Dedifferentiated amniotic fluid mesenchymal stem cell (primary cell): ENCODE results near the gene SPN.
"Not testable (repeated sequence)": the region's sequence is repeated elsewhere in the genome, so short reads cannot be mapped to it uniquely, and the experiment has no call there.

Source experiments
- DNase-seq: peaks from one replicate; pipeline ENCODE4 v3.0.0-alpha.2; 2016; ENCODE audit errors: extremely low spot score

Gene SPN

DNA sequence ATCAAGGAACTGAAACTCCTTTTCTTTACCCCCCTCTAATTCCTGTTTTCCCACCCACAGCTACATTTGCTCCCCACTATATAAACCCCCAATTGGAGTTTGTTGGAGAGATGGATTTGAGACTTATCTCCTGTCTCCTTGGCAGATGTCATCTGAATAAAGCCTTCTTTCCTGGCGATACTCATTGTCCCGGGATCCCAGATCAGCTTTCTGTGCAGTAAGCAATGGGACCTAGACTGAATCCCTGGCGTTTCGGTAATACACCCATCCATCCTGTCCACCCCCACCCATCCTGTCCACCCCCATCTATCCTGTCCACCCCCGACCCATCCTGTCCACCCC, 38.1 kb downstream of the SPN start:
- no peak for DNase-seq

DNA sequence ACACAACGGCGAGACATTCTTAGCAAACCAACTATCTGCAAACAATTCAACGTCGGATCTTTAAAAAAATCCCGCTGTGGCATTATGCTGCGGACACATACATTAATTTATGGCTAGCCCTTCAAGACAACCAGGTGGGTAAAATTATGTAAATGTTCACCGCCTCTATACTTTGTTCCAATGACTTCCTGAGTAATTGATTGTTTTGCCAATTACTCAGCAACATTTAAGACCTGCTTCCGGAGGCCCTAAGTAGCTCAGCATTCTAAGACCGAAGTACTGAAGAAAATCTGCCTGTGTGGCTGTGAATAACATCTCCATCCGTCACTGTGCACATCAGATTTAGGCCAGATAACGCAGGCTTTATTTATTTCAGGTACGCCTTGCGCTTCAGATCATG, 39.2 kb downstream of the SPN start:
- DNase-seq = no peak

DNA sequence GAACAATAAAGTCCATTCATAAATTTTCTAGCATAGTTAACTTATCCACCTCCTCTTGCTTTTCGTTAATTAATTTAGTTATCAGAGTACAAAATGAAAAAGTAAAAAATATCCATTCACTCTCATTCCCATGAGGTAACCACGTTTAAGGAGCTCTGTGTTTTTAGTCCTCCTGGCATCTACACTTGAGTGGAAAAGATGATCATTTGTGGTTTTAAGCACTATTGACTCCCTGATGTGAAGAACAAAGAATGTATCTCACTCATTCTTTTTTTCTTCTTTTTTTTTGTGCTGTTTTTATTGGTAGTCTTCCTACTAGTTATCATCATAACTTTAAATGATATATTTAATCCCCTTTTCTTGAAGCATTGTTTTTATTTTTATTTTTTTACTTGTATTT, 42.0 kb downstream of the SPN start:
- DNase-seq = no peak

DNA sequence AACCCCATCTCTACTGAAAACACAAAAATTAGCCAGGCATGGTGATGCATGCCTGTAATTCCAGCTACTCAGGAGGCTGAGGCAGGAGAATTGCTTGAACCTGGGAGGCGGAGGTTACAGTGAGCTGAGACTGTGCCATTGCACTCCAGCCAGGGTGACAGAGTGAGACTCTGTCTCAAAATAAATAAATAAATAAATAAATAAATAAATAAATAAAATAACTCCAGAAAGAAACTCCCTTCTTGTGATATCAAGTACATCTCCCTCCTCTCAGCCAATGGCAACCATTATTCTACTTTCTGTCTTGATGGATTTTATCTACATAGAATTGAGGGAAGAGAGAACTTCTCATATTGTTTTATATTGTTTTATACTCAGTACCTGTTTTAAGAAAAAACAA, 44.1 kb downstream of the SPN start:
- not testable (repeated sequence) for DNase-seq

DNA sequence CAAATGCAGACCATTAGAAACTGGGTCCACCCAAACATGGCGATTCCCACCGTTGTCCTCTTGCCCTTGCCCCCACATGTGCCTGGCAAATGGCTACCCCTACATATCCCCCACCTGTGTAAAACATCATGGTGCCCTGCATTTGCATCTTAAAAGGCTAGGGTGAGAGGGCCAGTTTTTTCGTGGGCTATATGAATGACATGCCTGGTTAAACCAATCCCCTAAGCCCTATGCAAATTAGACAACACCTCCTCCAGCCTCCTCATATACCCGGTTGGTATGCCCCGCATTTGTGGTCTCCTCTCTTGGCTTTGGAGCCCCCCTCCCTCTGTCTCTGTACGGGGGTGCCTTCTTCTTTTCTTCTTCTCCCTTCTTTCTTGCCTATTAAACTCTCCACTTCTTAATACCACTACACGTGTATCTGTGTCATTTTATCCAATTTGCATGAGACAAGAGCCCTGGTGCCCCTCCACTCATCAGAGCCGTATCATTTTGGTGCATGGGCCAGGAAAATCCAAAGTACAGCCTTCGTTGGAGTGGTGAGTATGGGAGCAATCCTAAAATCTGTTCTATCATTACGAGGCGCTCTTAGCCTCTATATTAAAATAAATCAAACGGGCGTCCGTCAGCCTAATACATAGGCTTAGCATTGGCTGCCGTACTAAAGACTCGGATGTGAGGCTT, 46.0 kb downstream of the SPN start:
- no peak for DNase-seq

DNA sequence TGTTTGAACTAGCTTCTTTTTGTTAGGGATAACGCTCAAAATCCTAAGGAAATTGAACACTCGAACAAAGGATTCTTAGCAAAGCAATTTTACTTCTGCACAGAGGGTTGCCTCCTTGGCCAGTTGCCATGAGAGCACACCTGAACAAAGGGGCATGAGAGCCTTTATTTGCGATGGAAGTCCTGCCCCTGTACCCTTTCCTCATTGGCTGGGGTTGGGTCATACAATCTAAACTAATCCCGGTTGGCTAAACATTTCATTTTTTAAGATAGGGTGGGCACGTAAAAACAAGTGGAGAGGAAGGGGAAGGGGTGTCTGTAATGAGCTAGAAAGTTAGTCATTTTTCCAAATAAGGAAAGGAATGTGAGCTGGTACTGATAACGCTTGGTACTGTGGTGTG, 46.6 kb downstream of the SPN start:
- not testable (repeated sequence) for DNase-seq

DNA sequence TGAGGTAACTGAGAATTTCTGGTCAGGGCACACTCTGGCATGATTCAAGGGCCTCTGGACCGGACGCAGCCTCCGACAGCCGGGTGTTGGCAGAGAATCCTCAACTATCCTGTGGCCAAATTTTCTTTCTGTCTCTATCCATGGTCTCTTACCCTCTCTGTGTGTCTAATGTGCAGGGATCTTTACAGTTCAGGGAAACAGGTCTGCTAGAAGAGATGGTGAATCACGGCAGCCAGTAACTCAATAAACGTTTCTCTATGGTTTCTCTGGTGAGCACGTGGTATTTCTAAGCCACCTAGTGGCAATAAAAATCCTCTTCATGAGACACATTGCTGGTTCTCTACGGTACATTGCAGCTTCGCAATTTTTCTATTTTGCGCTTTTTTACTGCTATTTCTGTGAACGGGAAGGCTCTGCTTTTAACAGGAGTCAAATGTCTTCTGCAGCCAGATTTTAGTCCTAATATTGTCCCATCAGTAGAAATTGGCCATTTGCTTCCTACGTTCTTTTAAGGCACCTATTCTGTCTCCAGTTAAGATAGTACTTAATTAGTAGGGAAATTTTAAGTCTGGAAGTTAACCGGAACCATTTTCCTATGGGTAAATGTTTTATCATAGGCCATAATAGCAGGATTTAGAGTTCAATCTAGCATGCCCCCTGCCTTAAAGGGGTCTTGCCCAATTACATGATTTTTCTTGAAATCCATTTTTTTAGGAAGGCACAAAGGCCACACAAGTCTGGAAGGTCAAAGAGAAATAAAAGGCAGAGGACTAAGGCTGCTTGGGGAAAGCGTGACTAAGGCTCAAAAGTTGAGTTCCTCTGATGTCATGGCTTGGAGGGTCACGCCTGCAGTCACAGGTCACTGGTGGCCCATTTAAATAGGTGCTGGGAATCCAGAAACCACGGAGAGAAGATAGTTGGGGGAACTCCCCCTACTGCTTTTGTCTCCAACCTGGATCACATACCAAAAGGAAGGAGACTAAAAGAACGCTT, 47.5 kb downstream of the SPN start:
- DNase-seq = peak; percentile 47

DNA sequence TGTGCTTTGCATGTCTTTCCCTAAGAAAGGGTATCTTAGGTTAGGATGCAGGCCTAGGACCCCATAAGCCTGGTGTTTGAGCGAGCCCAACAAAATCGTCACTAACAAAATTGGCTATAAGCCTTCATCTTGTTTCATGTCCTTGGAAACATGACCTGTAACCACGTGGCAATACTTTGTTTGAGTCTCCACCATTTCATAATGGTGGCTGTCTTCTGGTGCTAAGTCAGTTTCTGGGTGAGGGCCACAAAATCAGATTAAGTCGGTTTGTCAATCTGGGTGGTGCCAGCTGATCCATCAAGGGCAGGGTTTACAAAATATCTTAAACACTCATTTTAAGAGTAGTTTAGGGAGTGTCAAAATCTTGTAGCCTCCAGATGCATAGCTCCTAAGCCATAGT, 49.8 kb downstream of the SPN start:
- DNase-seq = no peak

DNA sequence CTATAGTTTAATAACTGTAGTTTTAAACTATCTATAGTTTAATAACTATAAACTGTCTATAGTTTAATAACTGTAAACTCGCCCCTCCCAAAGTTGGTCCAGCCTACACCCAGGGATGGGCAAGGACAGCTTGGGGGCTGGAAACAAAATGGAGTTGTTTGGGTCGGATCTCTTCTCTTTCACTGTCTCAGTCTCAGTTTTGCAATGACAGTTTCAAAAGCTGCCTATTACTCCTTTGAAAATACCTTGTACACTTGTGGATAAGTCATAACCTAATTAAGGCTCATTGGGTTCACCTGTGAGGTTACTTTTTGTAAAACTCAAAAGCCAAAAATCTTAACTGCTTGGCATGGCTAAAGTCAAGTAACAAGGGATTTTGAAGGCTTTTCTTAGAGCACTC, 51.3 kb downstream of the SPN start:
- no peak for DNase-seq

DNA sequence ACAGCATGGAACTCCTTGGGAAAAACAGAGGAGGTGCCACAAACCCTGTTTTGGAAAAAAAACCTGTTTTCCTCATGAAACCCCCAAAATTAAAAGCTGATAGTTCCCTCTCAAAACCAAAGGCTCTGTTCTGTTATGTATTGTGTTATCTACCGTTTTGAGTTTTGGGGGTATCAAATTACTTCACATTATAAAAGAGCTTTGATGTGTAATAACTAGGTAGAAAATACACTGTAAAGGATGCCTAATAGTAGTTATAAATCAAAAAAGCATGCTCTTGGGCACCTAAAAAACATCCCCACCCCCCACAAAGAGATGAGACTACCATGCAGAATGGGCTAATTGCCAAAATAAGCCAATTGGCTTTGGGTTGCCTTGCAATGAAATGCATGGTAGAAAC, 51.9 kb downstream of the SPN start:
- no peak for DNase-seq

DNA sequence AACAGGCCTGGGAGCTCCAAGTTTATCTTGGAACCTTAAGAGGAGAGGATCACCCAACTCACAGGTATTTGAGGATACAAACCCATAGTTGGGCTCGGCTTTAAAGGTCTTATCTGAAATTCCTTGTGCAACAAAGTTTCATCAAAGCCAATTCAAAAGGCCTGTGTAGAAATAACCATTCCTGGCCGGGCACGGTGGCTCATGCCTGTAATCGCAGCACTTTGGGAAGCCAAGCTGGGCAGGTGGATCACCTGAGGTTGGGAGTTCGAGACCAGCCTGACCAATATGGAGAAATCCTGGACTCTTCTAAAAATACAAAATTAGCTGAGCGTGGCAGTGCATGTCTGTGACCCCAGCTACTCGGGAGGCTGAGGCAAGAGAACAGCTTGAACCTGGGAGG, 54.1 kb downstream of the SPN start:
- no peak for DNase-seq

DNA sequence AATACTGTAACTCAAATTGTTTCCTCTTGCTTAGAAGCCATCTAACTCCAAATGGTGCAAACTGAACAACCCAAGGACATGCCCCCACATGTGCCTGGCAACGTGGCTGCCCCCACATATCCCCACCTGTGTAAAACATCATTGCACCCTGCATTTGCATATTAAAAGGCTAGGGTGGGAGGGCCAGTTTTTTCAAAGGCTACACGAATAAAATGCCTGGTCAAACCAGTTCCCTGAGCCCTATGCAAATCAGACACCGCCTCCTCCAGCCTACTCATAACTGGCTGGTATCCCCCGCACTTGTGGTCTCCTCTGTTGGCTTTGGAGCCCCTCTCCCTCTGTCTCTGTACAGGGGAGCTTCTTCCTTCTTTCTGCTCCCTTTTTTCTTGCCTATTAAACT, 56.0 kb downstream of the SPN start:
- no peak for DNase-seq
